ENCODE data around the gene PNPLA6.
"Not testable (repeated sequence)": the region's sequence is repeated elsewhere in the genome, so short reads cannot be mapped to it uniquely, and the experiment has no call there.

The PNPLA6 gene

GRCh38 chr19:7534531-7535046 lies 928 bp upstream of the PNPLA6 start:
- DNase-seq: peak; percentile 28

DNA sequence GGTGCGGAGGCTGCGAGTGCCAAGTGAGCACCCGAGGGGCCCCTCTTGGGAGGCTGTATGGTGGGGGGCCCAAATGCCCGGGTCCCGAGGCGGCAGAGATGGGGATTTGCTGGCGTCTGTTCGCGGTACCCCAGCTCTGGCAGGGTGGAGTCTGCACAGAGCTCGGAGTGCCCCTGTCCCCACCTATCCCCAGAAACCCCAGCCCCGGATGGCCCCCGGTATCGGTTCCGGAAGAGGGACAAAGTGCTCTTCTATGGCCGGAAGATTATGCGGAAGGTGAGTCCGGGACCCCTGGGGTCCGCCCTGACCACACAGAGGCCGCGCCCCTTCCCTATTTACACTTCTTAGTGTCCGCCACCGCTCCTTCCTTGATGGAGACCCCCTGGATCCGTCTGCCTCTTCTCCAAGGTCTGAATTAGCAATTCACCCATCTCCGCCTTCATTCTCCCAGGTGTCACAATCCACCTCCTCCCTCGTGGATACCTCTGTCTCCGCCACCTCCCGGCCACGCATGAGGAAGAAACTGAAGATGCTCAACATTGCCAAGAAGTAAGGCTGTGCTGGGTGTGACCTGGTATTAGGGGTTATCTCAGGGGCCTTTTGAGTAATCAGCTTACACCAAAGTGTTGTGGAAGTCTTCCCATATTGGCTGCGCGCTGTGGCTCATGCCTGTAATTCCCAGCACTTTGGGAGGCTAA lies 630 bp downstream of the PNPLA6 start:
- no peak for DNase-seq

- not testable (repeated sequence) for DNase-seq
Observed at GRCh38 chr19:7538990-7539389, 3.5 kb downstream of the PNPLA6 start.

DNA sequence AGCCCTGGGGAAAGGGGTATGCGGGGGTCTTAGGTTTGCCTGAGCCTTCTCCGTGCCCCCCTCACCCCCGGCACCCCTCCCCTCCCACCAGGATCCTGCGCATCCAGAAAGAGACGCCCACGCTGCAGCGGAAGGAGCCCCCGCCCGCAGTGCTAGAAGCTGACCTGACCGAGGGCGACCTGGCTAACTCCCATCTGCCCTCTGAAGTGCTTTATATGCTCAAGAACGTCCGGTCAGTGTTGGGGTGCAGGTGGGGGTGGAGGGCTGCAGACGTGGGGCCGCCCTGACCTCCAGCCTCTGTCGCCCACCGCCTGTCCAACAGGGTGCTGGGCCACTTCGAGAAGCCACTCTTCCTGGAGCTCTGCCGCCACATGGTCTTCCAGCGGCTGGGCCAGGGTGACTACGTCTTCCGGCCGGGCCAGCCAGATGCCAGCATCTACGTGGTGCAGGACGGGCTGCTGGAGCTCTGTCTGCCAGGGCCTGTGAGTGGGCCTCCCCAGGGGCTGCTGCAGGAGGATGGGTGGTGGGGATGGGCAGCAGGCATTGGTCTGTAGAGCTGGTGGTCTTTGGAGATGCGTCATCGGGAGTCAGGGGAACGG lies 4.4 kb downstream of the PNPLA6 start:
- DNase-seq: no peak

DNA sequence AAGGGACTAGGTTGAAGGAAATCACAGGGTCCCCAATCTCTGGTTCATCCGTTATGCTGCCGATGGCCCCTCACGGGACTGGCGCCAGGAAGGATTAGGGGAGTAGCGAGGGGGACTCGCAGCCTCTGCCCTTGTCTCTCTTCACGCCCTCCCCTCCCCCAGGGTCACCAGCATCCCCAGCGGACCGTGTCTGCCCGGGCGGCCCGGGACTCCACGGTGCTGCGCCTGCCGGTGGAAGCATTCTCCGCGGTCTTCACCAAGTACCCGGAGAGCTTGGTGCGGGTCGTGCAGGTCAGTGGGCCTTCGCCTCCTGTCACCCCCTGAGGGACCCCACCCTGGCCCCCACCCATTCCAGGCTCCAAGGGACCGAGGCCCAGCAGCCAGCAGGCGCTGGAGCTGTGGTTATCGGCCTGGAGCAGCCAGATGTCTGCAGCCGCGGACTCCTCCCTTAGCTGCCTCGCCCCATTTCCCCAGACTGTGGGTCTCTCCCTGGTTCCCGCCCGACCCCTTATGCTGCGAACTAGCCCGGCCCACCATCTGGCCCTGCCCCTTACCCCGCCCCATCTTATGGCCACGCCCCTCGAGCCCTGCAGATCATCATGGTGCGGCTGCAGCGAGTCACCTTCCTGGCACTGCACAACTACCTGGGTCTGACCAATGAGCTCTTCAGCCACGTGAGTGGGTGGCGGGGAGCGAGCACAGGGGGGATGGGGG lies 5.4 kb downstream of the PNPLA6 start:
- DNase-seq: no peak

DNA sequence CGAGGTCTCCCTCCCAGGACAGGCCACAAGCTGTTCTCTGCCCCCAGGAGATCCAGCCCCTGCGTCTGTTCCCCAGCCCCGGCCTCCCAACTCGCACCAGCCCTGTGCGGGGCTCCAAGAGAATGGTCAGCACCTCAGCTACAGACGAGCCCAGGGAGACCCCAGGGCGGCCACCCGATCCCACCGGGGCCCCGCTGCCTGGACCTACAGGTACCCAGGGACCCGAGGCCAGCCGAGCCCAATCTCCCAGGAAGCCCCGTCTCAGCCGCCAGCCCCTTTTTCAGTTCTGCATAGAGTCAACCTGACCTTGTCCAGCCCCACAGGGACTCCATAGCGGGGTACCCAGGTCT lies 5.9 kb downstream of the PNPLA6 start:
- DNase-seq: no peak

DNA sequence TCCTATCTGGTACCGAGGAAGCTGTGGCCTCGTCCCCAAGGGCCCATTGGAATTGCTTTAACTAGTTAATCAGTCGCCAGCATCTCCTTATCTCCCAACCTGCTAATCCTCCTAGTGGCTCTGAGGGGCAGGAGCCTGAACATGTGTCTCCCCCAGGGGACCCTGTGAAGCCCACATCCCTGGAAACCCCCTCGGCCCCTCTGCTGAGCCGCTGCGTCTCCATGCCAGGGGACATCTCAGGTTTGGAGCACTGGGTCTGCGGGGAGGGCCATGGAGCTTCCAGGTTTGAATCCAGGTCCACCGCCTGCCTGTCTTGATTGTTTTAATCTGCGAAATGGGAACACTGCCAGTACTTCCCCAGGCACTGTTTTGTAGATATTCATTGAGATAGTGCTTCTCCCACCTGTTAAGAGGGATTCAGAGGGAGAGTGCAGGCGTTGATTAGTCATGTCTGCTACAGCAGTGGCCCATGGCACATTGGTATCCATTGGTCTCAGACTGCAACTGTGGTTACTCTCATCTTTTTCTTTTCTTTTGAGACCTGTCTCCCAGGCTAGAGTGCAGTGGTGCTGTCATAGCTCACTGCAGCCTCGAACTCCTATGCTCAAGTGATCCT lies 6.4 kb downstream of the PNPLA6 start:
- no peak for DNase-seq

GRCh38 chr19:7542556-7543348 lies 7.2 kb downstream of the PNPLA6 start:
- DNase-seq: no peak

GRCh38 chr19:7544626-7545025 lies 9.1 kb downstream of the PNPLA6 start:
- no peak for DNase-seq

DNA sequence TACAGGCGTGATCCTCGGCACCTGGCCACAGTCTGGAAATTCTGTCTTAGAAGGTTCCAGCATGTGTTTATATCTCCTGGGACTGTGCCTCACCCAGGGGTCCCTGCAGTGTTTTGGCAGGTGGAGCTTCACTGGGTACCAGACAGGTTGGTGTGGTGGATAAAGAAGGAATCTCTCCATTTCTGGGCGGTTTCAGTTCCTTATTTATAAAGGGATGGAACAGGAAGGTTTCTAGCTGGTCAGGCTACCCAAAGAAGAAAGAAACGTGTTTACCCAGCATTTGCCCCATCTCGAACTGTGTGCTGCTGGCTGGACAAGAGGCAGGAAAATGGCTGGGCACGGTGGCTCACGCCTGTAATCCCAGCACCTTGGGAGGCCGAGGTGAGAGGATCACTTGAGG lies 9.8 kb downstream of the PNPLA6 start:
- no peak for DNase-seq

- DNase-seq: no peak
Observed at GRCh38 chr19:7545904-7546303, 10.4 kb downstream of the PNPLA6 start.

GRCh38 chr19:7547159-7547558 lies 11.6 kb downstream of the PNPLA6 start:
- no peak for DNase-seq

GRCh38 chr19:7549429-7550148 lies 14.1 kb downstream of the PNPLA6 start:
- no peak for DNase-seq

DNA sequence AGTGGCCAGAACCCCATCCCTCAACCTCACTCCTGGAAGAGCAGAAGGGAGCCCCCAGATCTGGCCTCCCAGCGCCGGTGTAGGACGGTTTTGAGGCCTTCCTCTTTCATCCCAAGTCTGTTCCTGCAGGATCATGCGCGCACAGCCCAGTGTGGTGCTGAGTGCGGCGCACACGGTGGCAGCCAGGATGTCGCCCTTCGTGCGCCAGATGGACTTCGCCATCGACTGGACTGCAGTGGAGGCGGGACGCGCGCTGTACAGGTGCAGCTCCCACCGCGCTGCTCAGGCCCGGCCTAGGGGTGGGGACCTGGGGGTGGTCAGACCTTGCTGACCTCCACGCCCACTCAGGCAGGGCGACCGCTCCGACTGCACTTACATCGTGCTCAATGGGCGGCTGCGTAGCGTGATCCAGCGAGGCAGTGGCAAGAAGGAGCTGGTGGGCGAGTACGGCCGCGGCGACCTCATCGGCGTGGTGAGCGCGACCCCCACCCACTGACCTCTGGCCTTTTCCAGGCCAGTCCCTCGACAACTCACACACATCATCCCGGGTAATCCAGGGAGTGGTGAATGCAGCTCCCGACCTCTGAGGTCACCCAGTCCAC lies 14.8 kb downstream of the PNPLA6 start:
- DNase-seq: no peak

DNA sequence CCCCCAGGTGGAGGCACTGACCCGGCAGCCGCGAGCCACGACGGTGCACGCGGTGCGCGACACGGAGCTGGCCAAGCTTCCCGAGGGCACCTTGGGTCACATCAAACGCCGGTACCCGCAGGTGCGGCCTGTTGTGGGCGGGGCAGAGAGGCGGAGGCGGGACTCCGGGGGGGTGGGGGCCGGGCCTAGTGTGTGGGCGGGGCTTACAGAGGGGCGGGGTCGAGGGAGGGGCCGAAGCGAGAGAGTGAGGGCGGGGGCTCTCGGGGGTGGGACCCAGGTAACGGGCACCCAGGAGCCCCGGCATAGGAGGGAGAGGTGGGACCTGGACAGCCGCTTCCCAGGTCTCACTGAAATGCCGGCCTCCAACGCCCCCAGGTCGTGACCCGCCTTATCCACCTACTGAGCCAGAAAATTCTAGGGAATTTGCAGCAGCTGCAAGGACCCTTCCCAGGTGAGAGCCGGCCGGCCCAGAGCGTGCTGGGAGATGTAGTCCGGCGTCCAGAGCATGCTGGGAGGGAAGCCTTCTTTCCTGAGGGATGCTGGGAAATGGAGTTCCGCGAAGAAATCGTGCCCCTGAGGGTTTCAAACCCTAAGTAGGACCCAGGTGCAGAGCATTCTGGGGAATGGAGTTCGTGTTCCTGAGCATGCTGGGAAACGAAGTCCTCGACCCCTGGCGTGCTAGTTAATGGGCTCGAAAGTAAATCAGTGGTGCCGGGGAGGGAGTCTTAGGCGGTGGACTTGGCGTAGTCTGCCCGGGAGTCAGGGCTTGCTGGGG lies 15.7 kb downstream of the PNPLA6 start:
- no peak for DNase-seq

- no peak for DNase-seq
Observed at GRCh38 chr19:7552781-7553180, 17.3 kb downstream of the PNPLA6 start.

DNA sequence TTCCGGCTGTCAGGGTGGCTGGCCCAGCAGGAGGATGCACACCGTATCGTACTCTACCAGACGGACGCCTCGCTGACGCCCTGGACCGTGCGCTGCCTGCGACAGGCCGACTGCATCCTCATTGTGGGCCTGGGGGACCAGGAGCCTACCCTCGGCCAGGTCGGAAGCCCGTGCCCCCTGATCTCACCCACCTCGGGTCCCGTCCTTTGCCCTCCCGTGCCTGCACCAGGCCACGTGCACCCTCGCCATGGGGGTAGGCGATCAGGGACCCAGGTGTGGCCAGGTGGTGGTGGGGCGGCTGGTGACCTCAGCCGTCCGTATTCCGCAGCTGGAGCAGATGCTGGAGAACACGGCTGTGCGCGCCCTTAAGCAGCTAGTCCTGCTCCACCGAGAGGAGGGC lies 19.0 kb downstream of the PNPLA6 start:
- no peak for DNase-seq

DNA sequence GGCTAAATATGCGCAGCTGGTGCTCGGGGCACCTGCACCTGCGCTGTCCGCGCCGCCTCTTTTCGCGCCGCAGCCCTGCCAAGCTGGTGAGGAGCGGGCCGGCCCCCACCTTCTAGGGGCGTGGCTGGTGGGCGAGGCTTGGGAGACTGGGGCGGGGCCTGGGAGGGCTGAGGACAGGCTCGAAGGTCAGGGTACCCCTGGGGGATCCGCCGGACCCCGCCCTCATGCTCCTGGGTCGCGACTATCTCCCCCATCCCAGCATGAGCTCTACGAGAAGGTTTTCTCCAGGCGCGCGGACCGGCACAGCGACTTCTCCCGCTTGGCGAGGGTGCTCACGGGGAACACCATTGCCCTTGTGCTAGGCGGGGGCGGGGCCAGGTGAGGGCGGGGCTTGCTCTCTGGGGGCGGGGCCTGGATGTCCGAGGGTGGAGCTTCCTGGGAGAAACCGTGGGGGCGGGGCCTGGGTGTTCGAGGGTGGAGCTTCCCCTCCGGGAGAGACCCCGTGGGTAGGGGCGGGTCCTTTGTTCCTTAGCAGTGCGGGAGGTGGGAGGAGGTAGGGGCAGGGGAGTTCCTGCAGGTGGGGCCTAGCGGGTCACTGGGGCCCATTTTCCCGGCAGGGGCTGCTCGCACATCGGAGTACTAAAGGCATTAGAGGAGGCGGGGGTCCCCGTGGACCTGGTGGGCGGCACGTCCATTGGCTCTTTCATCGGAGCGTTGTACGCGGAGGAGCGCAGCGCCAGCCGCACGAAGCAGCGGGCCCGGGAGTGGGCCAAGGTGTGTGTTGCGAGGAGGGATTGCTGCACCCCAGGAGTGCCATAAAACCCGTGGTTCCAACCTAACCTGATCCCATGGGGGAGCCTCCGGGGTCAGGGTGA lies 19.7 kb downstream of the PNPLA6 start:
- DNase-seq: no peak

DNA sequence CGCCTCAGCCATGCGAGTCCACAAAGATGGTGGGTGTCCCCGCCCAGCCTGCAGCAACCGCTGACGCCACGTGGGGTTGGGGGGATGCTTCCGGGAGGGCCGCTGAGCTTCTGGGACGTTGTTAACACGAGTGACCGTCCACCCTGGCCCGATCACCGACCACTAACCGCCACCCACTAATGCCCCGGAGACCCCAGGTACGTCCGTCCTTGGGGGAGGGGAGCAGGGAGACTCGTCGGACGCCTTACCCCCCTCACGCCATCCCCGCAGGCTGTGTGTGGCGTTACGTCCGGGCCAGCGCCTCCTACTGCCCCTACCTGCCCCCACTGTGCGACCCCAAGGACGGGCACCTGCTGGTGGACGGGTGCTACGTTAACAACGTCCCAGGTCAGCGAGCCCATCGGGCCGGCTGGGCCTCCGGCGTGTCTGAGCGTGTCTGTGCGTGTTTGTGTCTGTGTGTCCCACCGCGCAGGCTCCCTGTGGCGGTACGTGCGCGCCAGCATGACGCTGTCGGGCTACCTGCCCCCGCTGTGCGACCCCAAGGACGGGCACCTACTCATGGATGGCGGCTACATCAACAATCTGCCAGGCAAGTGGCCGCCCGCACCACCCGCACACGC lies 21.3 kb downstream of the PNPLA6 start:
- no peak for DNase-seq

Measured in NCI-H1105 (cell line).